CD4-positive, alpha-beta T cell treated with Interleukin-15 for 1 hour (primary cell): ENCODE data around the gene HIRA.
"Not testable (repeated sequence)": the region's sequence is repeated elsewhere in the genome, so short reads cannot be mapped to it uniquely, and the experiment has no call there.

ENCODE experiments used
- DNase-seq: peaks from one replicate; pipeline ENCODE4 v3.0.0-alpha.2; 2020

Gene HIRA

GRCh38 chr22:19354201-19354600 lies 77.3 kb downstream of the HIRA start:
- DNase-seq = no peak

- no peak for DNase-seq
These were observed 78.0 kb downstream of the HIRA start for GRCh38 chr22:19353363-19354131.

- DNase-seq = no peak
These were observed 78.8 kb downstream of the HIRA start for GRCh38 chr22:19352766-19353165.

DNA sequence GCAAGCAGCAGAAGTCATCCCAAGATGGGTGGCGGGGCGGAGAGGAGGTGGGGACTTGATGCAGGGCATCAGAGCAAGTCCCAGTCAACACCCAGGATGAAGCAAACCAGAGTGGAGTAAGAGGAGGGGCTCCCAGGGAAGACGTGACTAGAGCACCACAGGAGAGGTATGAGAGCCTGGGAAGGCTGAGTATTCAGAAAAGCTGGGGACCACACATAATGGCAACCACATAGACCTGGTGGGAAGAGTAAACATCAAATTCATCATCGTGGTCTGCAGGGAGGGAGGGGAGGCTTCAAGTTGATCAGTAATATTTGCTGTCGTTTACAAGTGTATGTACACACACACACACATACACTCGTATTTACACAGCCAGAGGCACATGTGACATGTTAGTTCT lies 79.3 kb downstream of the HIRA start:
- no peak for DNase-seq

DNA sequence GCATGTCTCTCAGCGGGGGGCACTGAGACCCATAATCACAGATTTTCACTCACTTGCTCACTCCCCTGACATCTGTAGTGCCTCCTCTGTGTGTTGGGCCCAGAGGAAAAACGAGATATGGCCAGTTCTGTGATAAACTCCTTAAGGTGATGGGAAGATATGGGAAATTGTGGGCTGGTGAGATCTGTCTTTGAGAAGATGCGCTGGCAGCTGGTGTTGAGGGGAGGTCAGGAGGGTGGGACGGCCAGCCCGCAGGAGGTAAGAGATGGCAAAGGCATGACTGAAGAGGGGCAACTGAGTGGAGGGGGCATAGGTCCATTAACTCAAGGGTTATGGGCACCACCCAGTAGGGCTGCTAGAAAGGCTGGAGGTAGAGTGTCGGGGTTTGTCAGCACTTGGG lies 79.9 kb downstream of the HIRA start:
- DNase-seq = no peak

GRCh38 chr22:19350947-19351346 lies 80.6 kb downstream of the HIRA start:
- DNase-seq = no peak

DNA sequence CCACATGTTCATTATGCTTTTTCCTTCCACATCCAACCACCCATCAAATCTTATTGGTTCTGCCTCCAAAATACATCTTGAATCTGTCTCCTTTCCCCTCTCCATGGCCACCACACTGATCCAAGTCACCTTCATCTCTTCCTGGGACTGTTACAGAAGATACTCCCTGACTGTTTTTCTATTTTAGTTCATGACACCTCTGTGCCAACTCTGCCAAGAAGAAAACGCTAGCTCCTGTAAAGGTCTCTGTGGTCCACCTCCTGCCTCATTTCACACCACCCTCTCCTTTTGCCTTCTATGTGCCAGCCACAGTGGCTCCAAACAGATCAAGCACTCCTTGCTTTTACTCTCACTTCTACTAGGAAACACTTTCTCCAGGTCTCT lies 81.1 kb downstream of the HIRA start:
- no peak for DNase-seq

GRCh38 chr22:19349778-19350475 lies 81.6 kb downstream of the HIRA start:
- no peak for DNase-seq

GRCh38 chr22:19346677-19347265 lies 84.8 kb downstream of the HIRA start:
- DNase-seq = no peak

DNA sequence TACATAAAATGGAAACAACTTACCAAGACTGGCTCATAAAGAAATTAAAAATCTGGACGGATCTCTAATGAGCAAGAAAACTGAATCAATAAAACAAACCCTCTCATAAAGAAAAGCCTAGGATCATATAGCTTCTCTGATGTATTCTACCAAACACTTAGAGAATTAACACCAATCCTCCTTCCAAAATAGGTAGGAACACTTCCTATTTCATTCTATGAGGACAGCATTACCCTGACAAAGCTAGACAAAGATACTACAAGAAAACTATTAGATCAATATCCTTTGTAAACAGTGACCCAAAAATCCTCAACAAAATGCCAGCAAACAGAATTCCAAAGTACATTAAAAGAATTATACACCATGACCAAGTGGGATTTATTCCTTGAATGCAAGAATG lies 87.1 kb downstream of the HIRA start:
- no peak for DNase-seq

DNA sequence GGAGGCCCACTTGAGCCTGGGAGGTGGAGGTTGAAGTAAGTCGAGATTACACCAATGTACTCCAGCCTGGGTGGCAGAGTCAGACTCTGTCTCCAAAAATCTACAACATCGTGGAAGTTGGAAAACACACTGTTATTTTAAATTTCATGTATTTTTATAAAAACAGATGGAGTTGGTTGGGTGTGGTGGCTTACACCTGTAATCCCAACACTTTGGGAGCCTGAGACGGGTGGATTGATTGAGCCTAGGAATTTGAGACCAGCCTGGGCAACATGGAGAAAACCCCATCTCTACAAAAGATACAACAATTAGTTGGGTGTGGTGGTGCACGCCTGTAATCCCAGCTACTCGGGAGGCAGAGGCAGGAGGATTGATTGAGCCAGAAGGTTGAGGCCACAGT lies 88.1 kb downstream of the HIRA start:
- no peak for DNase-seq

- DNase-seq = no peak
These were observed 90.0 kb downstream of the HIRA start for GRCh38 chr22:19341500-19341899.

DNA sequence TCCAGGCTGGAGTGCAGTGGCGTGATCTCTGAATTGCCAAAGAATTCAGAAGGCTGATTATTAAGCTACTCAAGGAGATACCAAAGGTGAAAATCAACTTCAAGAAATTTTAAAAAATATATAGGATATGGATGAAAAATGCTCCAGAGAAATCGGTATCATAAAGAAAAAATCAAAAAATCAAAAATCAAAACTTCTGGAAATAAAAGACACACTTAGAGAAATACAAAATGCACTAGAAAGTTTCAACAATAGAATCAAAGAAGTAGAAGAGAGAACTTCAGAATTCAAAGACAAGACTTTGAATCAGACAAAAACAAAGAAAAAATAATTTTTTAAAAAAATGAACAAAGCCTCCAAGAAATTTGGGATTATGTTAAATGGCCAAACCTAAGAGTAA lies 94.4 kb downstream of the HIRA start:
- DNase-seq = no peak

- DNase-seq = no peak
These were observed 95.1 kb downstream of the HIRA start for GRCh38 chr22:19336133-19337075.

DNA sequence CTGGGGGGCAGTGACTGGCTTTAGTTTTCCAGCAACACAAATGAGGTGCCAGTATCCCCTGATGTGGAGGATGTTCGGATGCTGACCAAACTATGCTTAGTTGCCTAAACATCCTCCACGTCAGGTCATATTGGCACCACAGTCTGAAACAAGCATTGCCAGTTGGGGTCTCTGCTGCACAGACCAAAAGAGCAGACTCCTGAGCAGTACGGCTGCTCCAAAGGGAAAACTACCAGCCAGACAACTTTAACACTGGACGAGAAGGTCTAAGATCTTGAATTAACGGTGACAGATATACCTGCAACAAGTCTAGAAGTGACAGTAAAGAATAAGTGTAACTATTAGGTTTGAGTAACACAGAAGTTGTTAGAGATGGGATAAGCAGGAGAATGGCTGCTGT lies 99.6 kb downstream of the HIRA start:
- no peak for DNase-seq

GRCh38 chr22:19331474-19331873 lies 100.1 kb downstream of the HIRA start:
- DNase-seq = no peak

DNA sequence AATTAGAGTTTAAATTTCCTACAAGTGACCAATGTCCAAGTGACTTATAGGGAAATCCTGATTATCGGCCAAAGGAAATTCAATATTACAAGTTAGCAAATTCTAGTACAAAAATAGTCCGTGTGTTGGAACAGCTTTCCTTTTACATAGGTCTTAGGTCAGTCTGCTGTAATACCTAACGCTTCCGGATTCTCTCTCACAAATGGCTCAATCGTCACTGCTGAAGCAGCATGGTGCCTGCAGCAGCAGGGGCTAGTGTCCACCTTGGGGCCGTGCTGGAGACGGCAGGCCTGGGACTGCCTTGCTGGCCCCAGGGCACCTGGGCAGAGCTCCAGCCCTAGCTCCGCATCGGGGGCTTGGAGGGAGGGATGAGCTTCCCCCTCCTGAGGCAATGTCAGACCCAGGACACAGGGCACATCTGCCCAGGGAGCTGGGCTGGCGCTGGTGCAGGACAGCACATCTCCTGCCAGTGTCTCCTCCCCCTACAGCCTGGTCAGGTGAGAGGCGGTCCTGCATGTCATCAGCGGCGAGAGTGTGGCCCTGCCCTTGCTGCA lies 100.6 kb downstream of the HIRA start:
- no peak for DNase-seq

GRCh38 chr22:19330205-19330604 lies 101.3 kb downstream of the HIRA start:
- not testable (repeated sequence) for DNase-seq

GRCh38 chr22:19329454-19329853 lies 102.1 kb downstream of the HIRA start:
- no peak for DNase-seq

- no peak for DNase-seq
These were observed 106.1 kb downstream of the HIRA start for GRCh38 chr22:19325296-19325948.

GRCh38 chr22:19323420-19323819 lies 108.1 kb downstream of the HIRA start:
- DNase-seq = not testable (repeated sequence)

DNA sequence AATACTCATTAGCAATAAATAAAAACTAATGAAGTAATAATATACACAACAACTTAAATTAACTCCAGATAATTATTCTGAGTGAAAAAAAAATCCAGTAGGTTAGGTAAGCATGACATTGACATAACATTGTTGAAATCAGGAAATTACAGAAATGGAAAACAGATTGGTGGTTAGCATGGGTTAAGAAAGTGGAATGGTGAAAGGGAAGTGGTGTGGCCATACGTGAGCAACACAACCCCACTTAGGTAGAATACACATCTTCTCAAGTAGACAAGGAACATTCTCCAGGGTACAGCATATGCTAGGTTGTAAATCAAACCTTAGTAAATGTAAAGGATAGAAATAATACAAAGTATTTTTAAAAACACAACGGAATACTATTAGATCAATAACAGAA lies 109.8 kb downstream of the HIRA start:
- DNase-seq = no peak
